GM23338 (cell line): Measurements from ENCODE around the gene C1orf56.

Experiments
- CREB1 ChIP-seq: fragments of 250-450 bp; sonication (Bioruptor Pico); IDR thresholded peaks from 2 replicates; pipeline ENCODE4 v1.5.0; 2020; ENCODE audit warnings: low read depth, mild to moderate bottlenecking, moderate library complexity
- CTCF ChIP-seq, 2 experiments: fragments of 200-600 bp in 1 of 2; sonication (generic) in 1 of 2; conservative IDR thresholded peaks; 2 replicates each; pipeline versions ENCODE4 v1.5.1 to v1.6.1; 2016 to 2017; ENCODE audit warnings: antibody characterized with exemption in 2 of 2, low read depth in 2 of 2, mild to moderate bottlenecking in 2 of 2, moderate library complexity in 1 of 2
- EZH2phosphoT487 ChIP-seq: fragments of 200-600 bp; sonication (generic); IDR thresholded peaks from one replicate; pipeline ENCODE4 v1.8.1; 2018; ENCODE audit warnings: antibody characterized with exemption; ENCODE audit not compliant: unreplicated experiment
- POLR2AphosphoS5 ChIP-seq: IDR thresholded peaks from 2 replicates; pipeline ENCODE4 v1.6.1; 2016; ENCODE audit warnings: antibody characterized with exemption, low read depth
- STAT1 ChIP-seq: IDR thresholded peaks from one replicate; pipeline ENCODE4 v1.6.1; 2016; ENCODE audit warnings: antibody characterized with exemption; ENCODE audit not compliant: unreplicated experiment

GRCh38 chr1:151002611-151003010 is 44.9 kb upstream of the C1orf56 start:
- TF ChIP-seq CTCF (conservative IDR thresholded peaks at IDR 0.05; ENCODE audit: low read depth in 2 of 2): no peak
- no peak for TF ChIP-seq POLR2AphosphoS5
- TF ChIP-seq CREB1 (CRISPR knock-in tag): no peak
- no peak for TF ChIP-seq EZH2phosphoT487
- no peak for TF ChIP-seq STAT1
